Measurements from ENCODE around the gene CD300H. TPM values are rescaled to one million over a fixed set of nuclear protein-coding genes. Genes with fewer than 3 reads are reported as not detected.

CD300H gene
- total and polyA plus RNA-seq, 7 donors = not detected

DNA sequence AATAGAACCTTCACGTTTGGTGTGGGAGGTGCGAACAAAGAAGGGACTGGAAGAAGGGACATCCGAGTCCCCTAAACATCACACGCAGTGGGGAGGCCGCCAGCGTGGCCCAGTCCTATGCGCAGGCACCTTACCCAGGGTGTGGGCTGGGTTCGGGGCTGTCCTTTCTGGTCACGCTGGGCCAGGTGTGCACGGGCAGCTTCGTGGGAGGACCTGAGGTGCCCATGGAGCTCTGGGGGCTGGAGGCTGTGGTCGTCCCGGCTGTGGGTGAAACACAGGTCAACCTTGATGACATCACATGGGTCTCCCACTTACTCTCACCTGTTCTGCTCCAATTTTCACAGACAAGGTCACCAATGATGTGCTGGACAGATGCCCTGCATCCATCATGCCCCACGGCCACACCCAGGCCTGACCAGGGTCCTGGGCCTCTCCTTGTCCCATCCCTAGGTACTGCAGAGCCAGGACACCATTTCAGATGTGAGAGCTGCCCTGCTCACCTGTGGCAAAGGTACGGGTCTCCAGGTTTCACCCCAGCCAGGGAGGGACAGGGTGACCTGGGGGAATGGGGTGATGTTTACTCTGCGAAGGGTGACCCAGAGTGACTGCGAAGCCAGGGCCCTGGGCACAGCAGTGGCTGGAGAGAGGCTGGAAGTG is 24.5 kb downstream of the CD300H start:
- TF ChIP-seq, protein P1, sequence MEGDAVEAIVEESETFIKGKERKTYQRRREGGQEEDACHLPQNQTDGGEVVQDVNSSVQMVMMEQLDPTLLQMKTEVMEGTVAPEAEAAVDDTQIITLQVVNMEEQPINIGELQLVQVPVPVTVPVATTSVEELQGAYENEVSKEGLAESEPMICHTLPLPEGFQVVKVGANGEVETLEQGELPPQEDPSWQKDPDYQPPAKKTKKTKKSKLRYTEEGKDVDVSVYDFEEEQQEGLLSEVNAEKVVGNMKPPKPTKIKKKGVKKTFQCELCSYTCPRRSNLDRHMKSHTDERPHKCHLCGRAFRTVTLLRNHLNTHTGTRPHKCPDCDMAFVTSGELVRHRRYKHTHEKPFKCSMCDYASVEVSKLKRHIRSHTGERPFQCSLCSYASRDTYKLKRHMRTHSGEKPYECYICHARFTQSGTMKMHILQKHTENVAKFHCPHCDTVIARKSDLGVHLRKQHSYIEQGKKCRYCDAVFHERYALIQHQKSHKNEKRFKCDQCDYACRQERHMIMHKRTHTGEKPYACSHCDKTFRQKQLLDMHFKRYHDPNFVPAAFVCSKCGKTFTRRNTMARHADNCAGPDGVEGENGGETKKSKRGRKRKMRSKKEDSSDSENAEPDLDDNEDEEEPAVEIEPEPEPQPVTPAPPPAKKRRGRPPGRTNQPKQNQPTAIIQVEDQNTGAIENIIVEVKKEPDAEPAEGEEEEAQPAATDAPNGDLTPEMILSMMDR (IDR thresholded peaks at IDR 0.05) = no peak
- no peaks in the 10 kb centered on the region for H3K36me3 ChIP-seq (ENCODE audit: insufficient read depth in 1 of 2, low read depth in 1 of 2)
- 79 to 91% (median 84%) methylated on average over 17 of the region's 17 CpGs for WGBS, 3 donors
- no peak overlapping the region for H3K27ac ChIP-seq
- no peak overlapping the region for H3K4me3 ChIP-seq
- no peak for DNase-seq
- no peaks in the 10 kb centered on the region for H3K4me1 ChIP-seq
- intact Hi-C loops (cut with DNase I) = no loop called here
- peaks cover 0 to 2% (median 0%) of the 10 kb centered on the region in 3 donors for H3K27me3 ChIP-seq (ENCODE audit: insufficient read depth in 3 of 3, low read length in 2 of 3)
- H3K9me3 ChIP-seq = no peaks in the 10 kb centered on the region
- ATAC-seq = no peak

DNA sequence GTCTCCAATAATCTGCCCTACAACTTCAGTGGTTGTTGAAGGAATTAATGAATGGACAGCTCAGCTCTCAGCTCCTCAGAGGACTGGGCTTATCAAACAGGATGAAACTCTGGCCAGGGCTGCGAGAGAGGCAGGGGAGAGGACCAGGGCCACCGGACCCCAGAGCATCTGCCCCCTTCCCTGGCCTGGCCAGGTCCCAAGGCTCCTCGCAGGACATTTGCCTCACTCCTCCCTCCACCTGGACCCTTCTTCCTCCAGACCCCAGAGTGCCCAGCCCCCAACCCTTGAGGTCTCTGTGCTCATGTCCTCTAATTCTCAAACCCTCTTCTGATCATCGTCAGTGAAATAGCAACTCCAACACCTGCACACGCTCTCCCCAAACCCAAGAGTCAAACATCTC is 25.1 kb downstream of the CD300H start:
- TF ChIP-seq, protein P1 (IDR thresholded peaks at IDR 0.05) = no peak
- no peak for ATAC-seq
- Histone ChIP-seq H3K4me1 (no peaks in the 10 kb centered on the region), H3K9me3 (no peaks in the 10 kb centered on the region), H3K36me3 (ENCODE audit: insufficient read depth in 1 of 2, low read depth in 1 of 2) (no peaks in the 10 kb centered on the region), H3K4me3 (no peak overlapping the region), H3K27me3 (ENCODE audit: insufficient read depth in 3 of 3, low read length in 2 of 3) (peaks cover 0 to 2% (median 0%) of the 10 kb centered on the region in 3 donors), H3K27ac (no peak overlapping the region)
- 80 to 85% (median 81%) methylated on average over 5 of the region's 5 CpGs for WGBS, 3 donors
- no peak for DNase-seq
- intact Hi-C loops (cut with DNase I) = no loop called here

DNA sequence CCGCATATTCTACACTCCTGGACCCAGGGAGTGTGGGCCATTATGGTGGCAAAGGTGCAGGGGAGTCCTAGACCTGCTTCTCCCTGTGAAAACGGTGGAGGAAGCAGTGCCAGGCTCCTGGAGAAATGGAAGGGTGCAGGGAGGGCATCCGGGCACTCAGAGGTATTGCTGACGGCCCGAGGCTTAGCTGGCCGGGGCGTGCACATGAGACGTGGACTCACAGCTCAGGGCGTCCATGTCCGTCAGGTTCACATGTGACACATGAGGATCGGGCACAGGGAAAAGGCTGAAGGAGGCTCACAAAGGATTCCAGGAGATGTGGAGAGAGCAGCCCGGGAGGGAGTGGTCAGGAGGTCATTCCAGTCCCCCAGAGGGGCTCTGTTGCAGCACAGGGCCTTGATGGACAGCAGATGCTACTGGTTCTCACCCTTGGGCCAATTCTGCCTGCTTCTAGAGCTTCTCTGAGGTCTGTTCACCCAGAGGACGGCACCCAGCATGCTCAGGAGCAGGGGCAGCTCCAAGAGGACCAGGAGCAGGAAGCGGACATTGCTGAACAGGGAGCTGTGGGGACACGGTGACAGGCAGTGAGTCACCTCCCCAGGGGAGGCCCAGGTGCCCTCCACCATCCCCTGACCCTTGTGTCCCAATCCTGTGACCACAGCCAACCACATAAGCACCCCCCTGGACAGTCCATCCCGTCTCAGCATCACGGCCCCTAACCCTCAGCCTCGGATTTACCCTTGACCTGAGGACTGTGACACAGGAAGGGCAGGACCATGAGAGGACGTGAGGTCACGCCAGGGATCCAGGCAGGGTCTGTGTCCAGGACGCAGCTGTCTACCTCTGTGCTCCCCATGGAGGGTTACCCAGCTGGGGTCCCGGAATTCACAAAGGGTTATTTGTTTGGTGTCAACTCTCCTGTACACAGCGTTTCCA is 25.9 kb downstream of the CD300H start:
- TF ChIP-seq, protein P1 (IDR thresholded peaks at IDR 0.05) = no peak
- H3K4me1 ChIP-seq = no peaks in the 10 kb centered on the region
- DNase-seq (no peak), ATAC-seq (no peak)
- WGBS, 3 donors = 70 to 72% (median 72%) methylated on average over 23 of the region's 23 CpGs
- intact Hi-C loops (cut with DNase I) = no loop called here
- H3K36me3 ChIP-seq (ENCODE audit: insufficient read depth in 1 of 2, low read depth in 1 of 2) = no peaks in the 10 kb centered on the region
- H3K9me3 ChIP-seq = no peaks in the 10 kb centered on the region
- no peak overlapping the region for H3K4me3 ChIP-seq
- H3K27me3 ChIP-seq (ENCODE audit: insufficient read depth in 3 of 3, low read length in 2 of 3) = peaks cover 0 to 5% (median 0%) of the 10 kb centered on the region in 3 donors
- no peak overlapping the region for H3K27ac ChIP-seq

DNA sequence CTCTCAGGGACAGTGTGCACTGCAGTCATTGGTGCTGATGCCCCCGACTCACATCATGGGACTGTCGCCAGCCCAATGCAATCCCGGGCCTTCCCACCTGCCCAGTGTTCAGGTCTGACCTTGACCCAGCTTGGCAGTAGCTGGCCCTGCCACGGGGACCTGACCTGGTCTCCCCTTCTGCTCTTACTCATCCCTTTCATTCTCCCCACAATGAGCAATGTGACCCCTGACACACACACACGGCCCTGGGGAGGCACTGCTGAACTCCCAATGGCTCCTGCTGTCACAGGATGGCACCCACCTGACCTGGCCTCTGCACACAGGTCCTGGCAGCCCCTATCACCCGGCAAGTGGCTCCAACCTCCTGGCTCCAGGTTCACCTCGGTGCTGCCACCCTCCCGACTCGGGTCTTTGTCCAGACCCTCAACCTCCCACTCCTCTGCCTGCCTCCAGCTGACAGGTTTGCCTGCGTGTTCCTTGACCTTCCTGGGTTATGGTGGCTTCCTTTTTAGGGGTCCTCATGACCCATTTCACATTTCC is 28.0 kb downstream of the CD300H start:
- no peak for DNase-seq
- H3K9me3 ChIP-seq = no peaks in the 10 kb centered on the region
- H3K4me3 ChIP-seq = no peak overlapping the region
- no peak overlapping the region for H3K27ac ChIP-seq
- intact Hi-C loops (cut with DNase I) = no loop called here
- peaks cover 0 to 5% (median 0%) of the 10 kb centered on the region in 3 donors for H3K27me3 ChIP-seq (ENCODE audit: insufficient read depth in 3 of 3, low read length in 2 of 3)
- ATAC-seq = no peak
- TF ChIP-seq, protein P1 (IDR thresholded peaks at IDR 0.05) = no peak
- WGBS, 3 donors = 69 to 73% (median 71%) methylated on average over 10 of the region's 10 CpGs
- no peaks in the 10 kb centered on the region for H3K4me1 ChIP-seq
- no peaks in the 10 kb centered on the region for H3K36me3 ChIP-seq (ENCODE audit: insufficient read depth in 1 of 2, low read depth in 1 of 2)

Data from psoas muscle (tissue), 8 donors.